SKM-1 treated with dmso at 0.1 percent for 144 hours (cell line): ENCODE data around the gene AIDA.
"Not testable (repeated sequence)": the region's sequence is repeated elsewhere in the genome, so short reads cannot be mapped to it uniquely, and the experiment has no call there.

Experiments used
- DNase-seq: peaks from one replicate; lab custom pipeline; 2025; ENCODE audit not compliant: unreplicated experiment; lab: John Stamatoyannopoulos, UW

Gene AIDA

GRCh38 chr1:222713091-222713961 is 1.0 kb upstream of the AIDA start:
- DNase-seq, result peak; percentile 98

GRCh38 chr1:222711319-222712252 is 705 bp downstream of the AIDA start:
- peak; percentile 44 for DNase-seq

- DNase-seq, result no peak
Observed at GRCh38 chr1:222709700-222710153, 2.6 kb downstream of the AIDA start.

GRCh38 chr1:222706815-222707214 is 5.5 kb downstream of the AIDA start:
- no peak for DNase-seq

- no peak for DNase-seq
Observed at GRCh38 chr1:222704260-222704659, 8.0 kb downstream of the AIDA start.

GRCh38 chr1:222702210-222702609 is 10.1 kb downstream of the AIDA start:
- no peak for DNase-seq

GRCh38 chr1:222697826-222698225 is 14.5 kb downstream of the AIDA start:
- no peak for DNase-seq

GRCh38 chr1:222697203-222697602 is 15.1 kb downstream of the AIDA start:
- no peak for DNase-seq

- no peak for DNase-seq
Observed at GRCh38 chr1:222696741-222697140, 15.6 kb downstream of the AIDA start.

- no peak for DNase-seq
Observed at GRCh38 chr1:222694927-222695326, 17.4 kb downstream of the AIDA start.

GRCh38 chr1:222691016-222691415 is 21.3 kb downstream of the AIDA start:
- no peak for DNase-seq

- DNase-seq, result no peak
Observed at GRCh38 chr1:222680080-222680479, 32.2 kb downstream of the AIDA start.

GRCh38 chr1:222670110-222670509 is 42.2 kb downstream of the AIDA start:
- DNase-seq, result no peak

- not testable (repeated sequence) for DNase-seq
Observed at GRCh38 chr1:222669107-222669506, 43.2 kb downstream of the AIDA start.

- not testable (repeated sequence) for DNase-seq
Observed at GRCh38 chr1:222668184-222668583, 44.1 kb downstream of the AIDA start.

GRCh38 chr1:222665964-222666363 is 46.3 kb downstream of the AIDA start:
- no peak for DNase-seq

- DNase-seq, result no peak
Observed at GRCh38 chr1:222663431-222663934, 48.8 kb downstream of the AIDA start.

GRCh38 chr1:222657899-222658298 is 54.4 kb downstream of the AIDA start:
- no peak for DNase-seq

GRCh38 chr1:222656391-222657155 is 55.7 kb downstream of the AIDA start:
- no peak for DNase-seq

- peak; percentile 97 for DNase-seq
Observed at GRCh38 chr1:222654849-222655248, 57.4 kb downstream of the AIDA start.
